GM12875 (cell line): Measurements from ENCODE around the gene COL6A3.
"Not testable (repeated sequence)": the region's sequence is repeated elsewhere in the genome, so short reads cannot be mapped to it uniquely, and the experiment has no call there.

ENCODE experiments used
- H3K4me3 ChIP-seq: one replicate; pipeline ENCODE4 v1.5.1; 2011; ENCODE audit warnings: low read depth, low read length, control low read depth
- TF ChIP-seq, protein P1 (sequence below): IDR thresholded peaks from 2 replicates; pipeline ENCODE4 v1.5.1; 2011; ENCODE audit warnings: low read depth, mild to moderate bottlenecking, control low read depth, inconsistent platforms, low read length, moderate library complexity, borderline replicate concordance; ENCODE audit not compliant: insufficient read depth

The COL6A3 gene

GRCh38 chr2:237412646-237412987 lies 1.3 kb downstream of the COL6A3 start:
- H3K4me3 ChIP-seq, result no peak overlapping the region
- TF ChIP-seq, protein P1, sequence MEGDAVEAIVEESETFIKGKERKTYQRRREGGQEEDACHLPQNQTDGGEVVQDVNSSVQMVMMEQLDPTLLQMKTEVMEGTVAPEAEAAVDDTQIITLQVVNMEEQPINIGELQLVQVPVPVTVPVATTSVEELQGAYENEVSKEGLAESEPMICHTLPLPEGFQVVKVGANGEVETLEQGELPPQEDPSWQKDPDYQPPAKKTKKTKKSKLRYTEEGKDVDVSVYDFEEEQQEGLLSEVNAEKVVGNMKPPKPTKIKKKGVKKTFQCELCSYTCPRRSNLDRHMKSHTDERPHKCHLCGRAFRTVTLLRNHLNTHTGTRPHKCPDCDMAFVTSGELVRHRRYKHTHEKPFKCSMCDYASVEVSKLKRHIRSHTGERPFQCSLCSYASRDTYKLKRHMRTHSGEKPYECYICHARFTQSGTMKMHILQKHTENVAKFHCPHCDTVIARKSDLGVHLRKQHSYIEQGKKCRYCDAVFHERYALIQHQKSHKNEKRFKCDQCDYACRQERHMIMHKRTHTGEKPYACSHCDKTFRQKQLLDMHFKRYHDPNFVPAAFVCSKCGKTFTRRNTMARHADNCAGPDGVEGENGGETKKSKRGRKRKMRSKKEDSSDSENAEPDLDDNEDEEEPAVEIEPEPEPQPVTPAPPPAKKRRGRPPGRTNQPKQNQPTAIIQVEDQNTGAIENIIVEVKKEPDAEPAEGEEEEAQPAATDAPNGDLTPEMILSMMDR, result no peak

- no peak overlapping the region for H3K4me3 ChIP-seq
- TF ChIP-seq, protein P1, result no peak
Measured at GRCh38 chr2:237411683-237412423, 2.1 kb downstream of the COL6A3 start.

DNA sequence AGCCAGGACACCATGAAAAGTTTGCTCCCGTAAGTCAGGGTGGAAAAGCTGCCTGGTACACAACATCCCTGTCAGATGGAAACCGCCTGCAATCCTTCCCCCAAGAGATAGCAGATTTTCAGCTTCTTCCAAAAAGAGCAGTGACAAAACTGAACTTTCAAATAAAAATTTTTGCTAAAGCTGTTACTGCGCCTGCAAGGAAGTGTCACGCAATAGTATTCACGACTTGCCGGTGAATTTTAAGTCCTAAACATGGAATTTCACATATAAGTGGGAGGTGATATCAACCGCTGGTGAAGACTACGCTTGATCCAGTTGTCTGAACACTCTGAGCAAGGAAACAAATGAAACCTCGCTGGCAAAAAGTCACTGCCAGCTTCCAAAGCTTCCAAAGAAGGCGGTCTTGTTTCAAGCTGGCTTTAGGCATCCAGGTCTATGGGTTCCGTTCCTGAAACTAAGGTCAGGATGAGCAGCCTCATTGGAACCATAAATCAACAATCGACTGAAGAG lies 2.8 kb downstream of the COL6A3 start:
- TF ChIP-seq, protein P1, result no peak
- H3K4me3 ChIP-seq, result no peak overlapping the region

DNA sequence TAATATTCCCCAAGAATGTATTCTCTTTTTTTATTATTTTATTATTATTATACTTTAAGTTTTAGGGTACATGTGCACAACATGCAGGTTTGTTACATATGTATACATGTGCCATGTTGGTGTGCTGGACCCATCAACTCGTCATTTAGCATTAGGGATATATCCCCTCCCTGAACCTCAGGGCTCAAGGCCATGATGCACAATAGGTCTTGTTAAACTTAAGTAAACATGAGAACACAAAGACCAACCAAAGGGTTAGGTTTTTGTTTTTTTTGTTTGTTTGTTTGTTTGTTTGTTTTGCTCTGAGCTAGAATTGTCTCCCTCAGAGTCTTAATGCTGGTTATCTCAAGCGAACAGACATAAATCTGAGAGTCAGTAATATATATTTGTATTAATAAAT lies 4.7 kb downstream of the COL6A3 start:
- not testable (repeated sequence) for H3K4me3 ChIP-seq

DNA sequence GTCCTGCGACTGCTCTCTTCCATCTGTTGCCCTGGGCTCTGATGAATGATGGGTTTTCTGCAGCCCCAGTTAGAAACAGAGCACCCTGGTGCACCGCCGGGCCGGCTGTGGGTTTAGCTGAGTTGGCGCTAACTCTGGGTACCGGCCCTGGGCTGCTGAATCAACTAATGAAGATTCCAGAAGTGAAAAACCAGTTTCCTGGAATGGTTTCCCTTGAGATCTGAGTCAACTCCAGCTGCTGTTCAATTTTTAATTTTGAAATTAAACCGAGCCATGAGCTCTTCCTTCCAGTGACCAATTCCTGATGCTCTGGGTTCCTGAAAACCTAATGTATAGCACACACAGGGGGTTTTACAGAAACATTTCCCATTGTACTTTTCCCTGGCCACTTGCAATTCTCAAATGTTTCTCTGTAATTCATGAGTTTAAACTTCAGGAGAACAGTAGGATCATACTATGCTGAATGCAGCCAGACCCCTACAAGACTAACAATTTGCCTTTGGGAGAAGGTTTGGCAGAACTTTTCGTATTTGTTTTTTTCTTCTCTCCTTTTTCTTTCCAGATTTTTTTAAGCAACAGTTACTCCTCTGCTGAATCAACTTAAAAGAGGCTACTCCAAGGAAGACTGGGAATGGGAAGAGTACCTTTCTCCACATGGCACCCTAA lies 5.5 kb downstream of the COL6A3 start:
- no peak overlapping the region for H3K4me3 ChIP-seq
- TF ChIP-seq, protein P1, result no peak

DNA sequence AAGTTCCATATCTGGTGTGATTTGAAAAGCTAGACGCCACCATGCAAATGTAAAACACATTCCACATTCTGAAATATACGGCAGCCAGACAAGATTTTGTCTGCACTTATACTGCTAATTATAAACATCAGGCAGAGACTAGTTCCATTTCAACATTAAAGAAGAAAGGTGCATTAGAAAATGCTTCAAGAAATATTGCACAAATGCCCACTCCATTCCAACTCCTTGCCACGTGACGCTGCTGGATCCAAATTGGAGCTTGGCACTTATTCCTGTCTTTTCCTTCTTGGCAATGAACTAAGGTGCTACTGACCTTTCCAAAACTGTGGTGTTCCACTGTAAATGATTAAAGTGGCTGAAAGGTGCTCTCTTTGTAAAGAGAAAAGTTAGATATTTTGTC lies 6.3 kb downstream of the COL6A3 start:
- TF ChIP-seq, protein P1, result no peak
- H3K4me3 ChIP-seq, result no peak overlapping the region

DNA sequence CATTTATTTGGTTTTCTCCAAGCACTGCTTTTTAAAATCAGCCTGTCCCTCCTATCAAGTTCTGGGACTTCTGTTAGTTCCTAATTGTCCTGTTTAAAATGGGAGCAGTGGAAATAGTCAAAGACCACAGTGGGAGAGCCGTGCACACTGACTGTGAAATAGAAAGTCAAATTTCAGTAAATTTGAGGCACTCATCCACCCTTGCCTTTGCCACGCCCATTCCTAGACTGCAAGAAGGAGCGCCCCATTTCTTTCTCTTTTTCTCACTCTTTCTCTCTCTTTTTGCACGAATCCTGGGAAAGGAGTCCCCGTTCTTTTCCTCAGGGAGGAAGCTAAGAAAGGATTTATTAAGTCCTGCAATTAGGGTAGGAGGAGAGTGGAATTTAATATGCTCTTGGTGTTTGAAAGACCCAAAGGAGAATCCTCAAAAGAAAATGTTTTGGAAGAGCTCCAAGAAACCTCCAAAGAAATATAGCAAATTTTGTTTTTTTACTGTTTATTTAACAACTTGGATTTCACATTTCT lies 7.5 kb downstream of the COL6A3 start:
- TF ChIP-seq, protein P1, result no peak
- no peak overlapping the region for H3K4me3 ChIP-seq
